ENCODE data around the gene FIZ1. TPM values are rescaled to one million over a fixed set of nuclear protein-coding genes. Genes with fewer than 3 reads are reported as not detected.

The FIZ1 gene
- total RNA-seq, 1 donor from 2014 or later = 14.3 TPM

GRCh38 chr19:55633861-55634260 is 34.5 kb upstream of the FIZ1 start:
- no peaks in the 10 kb centered on the region for H3K27me3 ChIP-seq (ENCODE audit: low read depth)
- H3K4me3 ChIP-seq = no peak overlapping the region
- no peak for DNase-seq
- no peak for ATAC-seq
- no peak for TF ChIP-seq CTCF (IDR thresholded peaks at IDR 0.05)
- H3K27ac ChIP-seq = peak overlapping the region; percentile 99
- no peaks in the 10 kb centered on the region for H3K36me3 ChIP-seq
- H3K4me1 ChIP-seq = peaks cover 58% of the 10 kb centered on the region
- no peaks in the 10 kb centered on the region for H3K9me3 ChIP-seq
- intact Hi-C loops (cut with DNase I) = no loop called here

- no peak overlapping the region for H3K27ac ChIP-seq
- peak; percentile 82 to 86 for ATAC-seq
- peak; percentile 87 for TF ChIP-seq CTCF (IDR thresholded peaks at IDR 0.05)
- H3K4me3 ChIP-seq = no peak overlapping the region
- H3K27me3 ChIP-seq (ENCODE audit: low read depth) = no peaks in the 10 kb centered on the region
- intact Hi-C loops (cut with DNase I) = no loop called here
- H3K9me3 ChIP-seq = no peaks in the 10 kb centered on the region
- DNase-seq = peak; percentile 68
- H3K4me1 ChIP-seq = peaks cover 47% of the 10 kb centered on the region
- H3K36me3 ChIP-seq = no peaks in the 10 kb centered on the region
Measured at GRCh38 chr19:55632463-55632834, 33.1 kb upstream of the FIZ1 start.

- no peak for TF ChIP-seq CTCF (IDR thresholded peaks at IDR 0.05)
Measured at GRCh38 chr19:55626350-55626749, 27.0 kb upstream of the FIZ1 start.

GRCh38 chr19:55625004-55625326 is 25.6 kb upstream of the FIZ1 start:
- no peak for TF ChIP-seq CTCF (IDR thresholded peaks at IDR 0.05)
- ATAC-seq = no peak
- no peaks in the 10 kb centered on the region for H3K9me3 ChIP-seq
- intact Hi-C loops (cut with DNase I) = no loop called here
- DNase-seq = no peak
- peaks cover 26% of the 10 kb centered on the region for H3K4me1 ChIP-seq
- peak overlapping the region; percentile 56 for H3K4me3 ChIP-seq
- H3K27me3 ChIP-seq (ENCODE audit: low read depth) = no peaks in the 10 kb centered on the region
- peak overlapping the region; percentile 89 for H3K27ac ChIP-seq
- H3K36me3 ChIP-seq = peaks cover 10% of the 10 kb centered on the region

More at GRCh38 chr19:55626350-55626749, 27.0 kb upstream of the FIZ1 start:
- Histone ChIP-seq H3K9me3 (no peaks in the 10 kb centered on the region), H3K36me3 (peaks cover 10% of the 10 kb centered on the region), H3K27ac (no peak overlapping the region), H3K4me3 (no peak overlapping the region), H3K27me3 (ENCODE audit: low read depth) (no peaks in the 10 kb centered on the region), H3K4me1 (peaks cover 16% of the 10 kb centered on the region)
- DNase-seq = no peak
- no peak for ATAC-seq
- intact Hi-C loops (cut with DNase I) = no loop called here

- Histone ChIP-seq H3K9me3 (no peaks in the 10 kb centered on the region), H3K27ac (peak within 1 kb of the TSS; percentile 89), H3K27me3 (ENCODE audit: low read depth) (no peaks in the 10 kb centered on the region), H3K4me3 (peak within 1 kb of the TSS; percentile 56), H3K4me1 (peaks cover 32% of the 10 kb centered on the region), H3K36me3 (peaks cover 10% of the 10 kb centered on the region)
- ATAC-seq (peak; percentile 96 to 97), DNase-seq (peak; percentile 93)
- intact Hi-C loops (cut with DNase I) = no loop called here
- TF ChIP-seq CTCF (IDR thresholded peaks at IDR 0.05) = no peak
Measured at GRCh38 chr19:55624109-55625003, 25.0 kb upstream of the FIZ1 start, which contains the start of gene ZNF784. Gene ZNF784 (minus strand): TSS chr19:55624566. CDS start chr19:55624561, 5 bp downstream.

Measured in lower lobe of right lung (tissue), 2 donors.